ENCODE data around the gene ANP32A. TPM values are rescaled to one million over a fixed set of nuclear protein-coding genes. Genes with fewer than 3 reads are reported as not detected.

Gene ANP32A
- total RNA-seq, 1 donor from 2014 or later = 355 TPM

- Mint-ChIP-seq H3K9me3 (no peaks in the 10 kb centered on the region), H3K36me3 (ENCODE audit: low read depth) (peaks cover 3% of the 10 kb centered on the region), H3K27me3 (ENCODE audit: low read depth) (peaks cover 2% of the 10 kb centered on the region), H3K4me1 (peaks cover 23% of the 10 kb centered on the region), H3K4me3 (peak overlapping the region; percentile 59), H3K27ac (ENCODE audit: unreplicated experiment) (no peak overlapping the region)
- no peak for TF ChIP-seq CTCF (conservative IDR thresholded peaks at IDR 0.05)
- DNase-seq (ENCODE audit: low read depth, low spot score) = no peak
Observed at GRCh38 chr15:68823561-68823960, 2.9 kb upstream of the ANP32A start.

GRCh38 chr15:68822818-68823217 lies 2.1 kb upstream of the ANP32A start:
- H3K36me3 Mint-ChIP-seq (ENCODE audit: low read depth) = peaks cover 3% of the 10 kb centered on the region
- H3K4me3 Mint-ChIP-seq = peak overlapping the region; percentile 69
- no peak overlapping the region for H3K27ac Mint-ChIP-seq (ENCODE audit: unreplicated experiment)
- H3K9me3 Mint-ChIP-seq = no peaks in the 10 kb centered on the region
- H3K27me3 Mint-ChIP-seq (ENCODE audit: low read depth) = peaks cover 2% of the 10 kb centered on the region
- no peak for TF ChIP-seq CTCF (conservative IDR thresholded peaks at IDR 0.05)
- H3K4me1 Mint-ChIP-seq = peaks cover 23% of the 10 kb centered on the region
- no peak for DNase-seq (ENCODE audit: low read depth, low spot score)

GRCh38 chr15:68821841-68822381 lies 1.2 kb upstream of the ANP32A start:
- Mint-ChIP-seq H3K9me3 (no peaks in the 10 kb centered on the region), H3K36me3 (ENCODE audit: low read depth) (peaks cover 3% of the 10 kb centered on the region), H3K4me1 (peaks cover 29% of the 10 kb centered on the region), H3K27me3 (ENCODE audit: low read depth) (peaks cover 6% of the 10 kb centered on the region), H3K4me3 (peak overlapping the region; percentile 99), H3K27ac (ENCODE audit: unreplicated experiment) (no peak overlapping the region)
- TF ChIP-seq CTCF (conservative IDR thresholded peaks at IDR 0.05) = no peak
- DNase-seq (ENCODE audit: low read depth, low spot score) = no peak

GRCh38 chr15:68821190-68821840 lies 620 bp upstream of the ANP32A start:
- DNase-seq (ENCODE audit: low read depth, low spot score) = no peak
- Mint-ChIP-seq H3K4me1 (peaks cover 35% of the 10 kb centered on the region), H3K27me3 (ENCODE audit: low read depth) (peaks cover 6% of the 10 kb centered on the region), H3K36me3 (ENCODE audit: low read depth) (peaks cover 4% of the 10 kb centered on the region), H3K4me3 (peak overlapping the region; percentile 99), H3K9me3 (no peaks in the 10 kb centered on the region), H3K27ac (ENCODE audit: unreplicated experiment) (no peak overlapping the region)
- TF ChIP-seq CTCF (conservative IDR thresholded peaks at IDR 0.05) = no peak

- H3K27ac Mint-ChIP-seq (ENCODE audit: unreplicated experiment) = peak overlapping the region; percentile 98
- H3K36me3 Mint-ChIP-seq (ENCODE audit: low read depth) = peaks cover 13% of the 10 kb centered on the region
- no peak for TF ChIP-seq CTCF (conservative IDR thresholded peaks at IDR 0.05)
- peaks cover 6% of the 10 kb centered on the region for H3K27me3 Mint-ChIP-seq (ENCODE audit: low read depth)
- peak; percentile 39 for DNase-seq (ENCODE audit: low read depth, low spot score)
- H3K4me1 Mint-ChIP-seq = peaks cover 49% of the 10 kb centered on the region
- H3K4me3 Mint-ChIP-seq = peak overlapping the region; percentile 99
- no peaks in the 10 kb centered on the region for H3K9me3 Mint-ChIP-seq
Observed at GRCh38 chr15:68819495-68820294, 1.0 kb downstream of the ANP32A start.
